Nephron (organoid): ENCODE results near the gene PIK3R1.

ENCODE experiments used
- H3K27ac Mint-ChIP-seq, 3 experiments: 2 replicates each; pipeline ENCODE4 v1.8.0; 2020; ENCODE audit warnings: mixed read lengths in 3 of 3, mild to moderate bottlenecking in 2 of 3, moderate library complexity in 1 of 3
- H3K27me3 Mint-ChIP-seq: 2 replicates; pipeline ENCODE4 v1.8.0; 2021; ENCODE audit warnings: low read depth, mild to moderate bottlenecking, moderate library complexity, mixed read lengths
- H3K36me3 Mint-ChIP-seq: 2 replicates; pipeline ENCODE4 v1.8.0; 2020; ENCODE audit warnings: low read depth, mixed read lengths
- H3K4me1 Mint-ChIP-seq: 2 replicates; pipeline ENCODE4 v1.8.0; 2020; ENCODE audit warnings: mixed read lengths
- H3K4me3 Mint-ChIP-seq, 3 experiments: 2 replicates each; pipeline ENCODE4 v1.8.0; 2020; ENCODE audit warnings: mild to moderate bottlenecking in 3 of 3, mixed read lengths in 3 of 3, moderate library complexity in 2 of 3
- H3K9me3 Mint-ChIP-seq: 2 replicates; pipeline ENCODE4 v1.8.0; 2020; ENCODE audit warnings: mixed read lengths
- CTCF ChIP-seq, 3 experiments: fragments of 200-600 bp; sonication (generic); IDR thresholded peaks; one replicate each; pipeline ENCODE4 v1.5.0; 2021; ENCODE audit warnings: antibody characterized with exemption in 3 of 3; ENCODE audit not compliant: unreplicated experiment in 3 of 3

The PIK3R1 gene

GRCh38 chr5:68297656-68298055, 82.1 kb downstream of the PIK3R1 start:
- no peaks in the 10 kb centered on the region for H3K9me3 Mint-ChIP-seq

GRCh38 chr5:68298479-68298878, 82.9 kb downstream of the PIK3R1 start:
- Mint-ChIP-seq H3K4me3 (no peak overlapping the region), H3K27ac (peak overlapping the region; percentile 36 to 74 (median 57)), H3K9me3 (no peaks in the 10 kb centered on the region), H3K36me3 (peaks cover 83% of the 10 kb centered on the region), H3K27me3 (no peaks in the 10 kb centered on the region), H3K4me1 (peaks cover 42% of the 10 kb centered on the region)
- TF ChIP-seq CTCF (IDR thresholded peaks at IDR 0.05; ENCODE audit: unreplicated experiment in 3 of 3) = no peak

More at GRCh38 chr5:68297656-68298055, 82.1 kb downstream of the PIK3R1 start:
- no peak for TF ChIP-seq CTCF (IDR thresholded peaks at IDR 0.05; ENCODE audit: unreplicated experiment in 3 of 3)
- Mint-ChIP-seq H3K4me3 (peak overlapping the region in 1 of 3 experiments; percentile 57), H3K27me3 (no peaks in the 10 kb centered on the region), H3K36me3 (peaks cover 89% of the 10 kb centered on the region), H3K27ac (peak overlapping the region; percentile 15 to 74 (median 27)), H3K4me1 (peaks cover 37% of the 10 kb centered on the region)

- Mint-ChIP-seq H3K4me1 (peaks cover 48% of the 10 kb centered on the region), H3K9me3 (no peaks in the 10 kb centered on the region), H3K27ac (peak overlapping the region; percentile 13 to 74 (median 52)), H3K4me3 (no peak overlapping the region), H3K36me3 (peaks cover 77% of the 10 kb centered on the region), H3K27me3 (no peaks in the 10 kb centered on the region)
- TF ChIP-seq CTCF (IDR thresholded peaks at IDR 0.05; ENCODE audit: unreplicated experiment in 3 of 3) = no peak
These were observed 83.5 kb downstream of the PIK3R1 start for GRCh38 chr5:68299105-68299504.

GRCh38 chr5:68299575-68299974, 84.0 kb downstream of the PIK3R1 start:
- TF ChIP-seq CTCF (IDR thresholded peaks at IDR 0.05; ENCODE audit: unreplicated experiment in 3 of 3) = no peak
- Mint-ChIP-seq H3K27ac (peak overlapping the region; percentile 13 to 74 (median 52)), H3K36me3 (peaks cover 72% of the 10 kb centered on the region), H3K9me3 (no peaks in the 10 kb centered on the region), H3K4me3 (no peak overlapping the region), H3K4me1 (peaks cover 48% of the 10 kb centered on the region), H3K27me3 (no peaks in the 10 kb centered on the region)

- H3K4me1 Mint-ChIP-seq = peaks cover 30% of the 10 kb centered on the region
- no peak overlapping the region for H3K4me3 Mint-ChIP-seq
- no peak for TF ChIP-seq CTCF (IDR thresholded peaks at IDR 0.05; ENCODE audit: unreplicated experiment in 3 of 3)
- H3K27ac Mint-ChIP-seq = peak overlapping the region; percentile 18 to 44 (median 32)
- H3K36me3 Mint-ChIP-seq = peaks cover 37% of the 10 kb centered on the region
- H3K9me3 Mint-ChIP-seq = peaks cover 2% of the 10 kb centered on the region
- H3K27me3 Mint-ChIP-seq = no peaks in the 10 kb centered on the region
These were observed 87.6 kb downstream of the PIK3R1 start for GRCh38 chr5:68303038-68303738.
